SU-DHL-6 (cell line): ENCODE data around the gene BBS10.

Source experiments
- EZH2phosphoT487 ChIP-seq: fragments of 200-600 bp; sonication (generic), shearing (Covaris generic); conservative IDR thresholded peaks from 2 replicates; pipeline ENCODE4 v1.6.1; 2018; ENCODE audit warnings: mild to moderate bottlenecking, antibody characterized with exemption, low read length, moderate library complexity, mixed read lengths
- TF ChIP-seq, protein P1 (sequence below): fragments of 200-600 bp; sonication (generic); IDR thresholded peaks from one replicate; pipeline ENCODE4 v1.5.1; 2017; ENCODE audit warnings: antibody characterized with exemption, mild to moderate bottlenecking, low read length, moderate library complexity; ENCODE audit not compliant: insufficient read depth, poor library complexity, severe bottlenecking

DNA sequence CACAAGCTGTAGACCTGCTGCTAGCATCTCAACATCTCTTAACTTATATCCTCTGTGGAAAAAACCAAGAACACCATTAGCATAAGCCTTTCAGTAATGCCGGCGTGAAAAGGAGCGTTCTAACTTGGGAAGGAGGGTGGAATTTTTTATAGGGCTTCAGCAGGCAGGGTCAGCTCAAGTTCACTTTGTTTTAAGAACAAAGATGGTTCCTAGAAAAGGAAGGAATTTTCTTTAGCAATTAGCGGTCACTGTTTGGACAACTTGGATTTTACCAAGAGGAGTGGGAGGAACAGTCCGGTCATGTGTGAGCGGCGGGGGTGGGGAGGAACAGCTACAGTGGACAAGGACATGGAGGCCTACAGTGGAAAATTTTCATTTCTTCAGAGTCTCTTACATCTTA lies 35.9 kb downstream of the BBS10 start:
- TF ChIP-seq, protein P1, sequence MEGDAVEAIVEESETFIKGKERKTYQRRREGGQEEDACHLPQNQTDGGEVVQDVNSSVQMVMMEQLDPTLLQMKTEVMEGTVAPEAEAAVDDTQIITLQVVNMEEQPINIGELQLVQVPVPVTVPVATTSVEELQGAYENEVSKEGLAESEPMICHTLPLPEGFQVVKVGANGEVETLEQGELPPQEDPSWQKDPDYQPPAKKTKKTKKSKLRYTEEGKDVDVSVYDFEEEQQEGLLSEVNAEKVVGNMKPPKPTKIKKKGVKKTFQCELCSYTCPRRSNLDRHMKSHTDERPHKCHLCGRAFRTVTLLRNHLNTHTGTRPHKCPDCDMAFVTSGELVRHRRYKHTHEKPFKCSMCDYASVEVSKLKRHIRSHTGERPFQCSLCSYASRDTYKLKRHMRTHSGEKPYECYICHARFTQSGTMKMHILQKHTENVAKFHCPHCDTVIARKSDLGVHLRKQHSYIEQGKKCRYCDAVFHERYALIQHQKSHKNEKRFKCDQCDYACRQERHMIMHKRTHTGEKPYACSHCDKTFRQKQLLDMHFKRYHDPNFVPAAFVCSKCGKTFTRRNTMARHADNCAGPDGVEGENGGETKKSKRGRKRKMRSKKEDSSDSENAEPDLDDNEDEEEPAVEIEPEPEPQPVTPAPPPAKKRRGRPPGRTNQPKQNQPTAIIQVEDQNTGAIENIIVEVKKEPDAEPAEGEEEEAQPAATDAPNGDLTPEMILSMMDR, result no peak
- no peak for TF ChIP-seq EZH2phosphoT487
